Prostate gland (tissue), 2 donors: ENCODE results near the gene ISOC1.

Experiments
- CTCF ChIP-seq, 4 experiments: fragments of 200-600 bp in 2 of 4; fragments of 450-650 bp in 2 of 4; sonication (generic) in 2 of 4; IDR thresholded peaks; 1 replicate in 3 of 4; 2 replicates in 1 of 4; pipeline ENCODE4 v1.5.1; 2016 to 2019; ENCODE audit warnings: antibody characterized with exemption in 4 of 4, mild to moderate bottlenecking in 2 of 4, moderate library complexity in 2 of 4
- POLR2A ChIP-seq: fragments of 450-650 bp; IDR thresholded peaks from one replicate; pipeline ENCODE4 v1.6.1; 2016; ENCODE audit warnings: antibody characterized with exemption, mild to moderate bottlenecking

GRCh38 chr5:129125819-129126218 lies 31.3 kb downstream of the ISOC1 start:
- no peak for TF ChIP-seq CTCF (IDR thresholded peaks at IDR 0.05)
- TF ChIP-seq POLR2A = no peak
